IMR-90 (cell line): ENCODE data around the gene C19orf25. TPM values are rescaled to one million over a fixed set of nuclear protein-coding genes. Genes with fewer than 3 reads are reported as not detected.

Experiments
- ATAC-seq: fragments of 200-7000 bp; cut with Tn5 transposase; 2 replicates; pipeline ENCODE4 v1.9.1; 2020; ENCODE audit warnings: low read depth, mild to moderate bottlenecking, moderate library complexity
- BruUV-seq: library from RNA; stranded (reverse); fragments of 400-500 nt; replicated peaks from 2 replicates; lab custom pipeline; 2021; lab: Mats Ljungman, UMichigan
- CTCF ChIA-PET: fragments of 300-600 bp; formaldehyde crosslinking; extraction: SDS; loops from one replicate; lab custom pipeline; 2021; ENCODE audit warnings: antibody characterized with exemption; lab: Yijun Ruan, JAX
- POLR2A ChIA-PET: fragments of 300-600 bp; sonication (Branson Sonifier 250); formaldehyde crosslinking; loops from one replicate; lab custom pipeline; 2022; ENCODE audit warnings: antibody characterized with exemption; ENCODE audit not compliant: unreplicated experiment; lab: Charles Lee
- DNase-seq: peaks from one replicate; pipeline ENCODE4 v3.0.0; 2013
- H2AFZ ChIP-seq: replicated peaks from 2 replicates; pipeline ENCODE3; 2013; ENCODE audit warnings: low read length, mild to moderate bottlenecking; ENCODE audit not compliant: poor library complexity
- H2AK5ac ChIP-seq: 2 replicates; pipeline ENCODE4 v1.6.1; 2013; ENCODE audit warnings: low read depth, low read length, inconsistent platforms
- H2AK9ac ChIP-seq: replicated peaks from 2 replicates; pipeline ENCODE3; 2013; ENCODE audit warnings: mild to moderate bottlenecking, low read depth, low read length, moderate library complexity; ENCODE audit not compliant: poor library complexity
- H2BK120ac ChIP-seq: 2 replicates; pipeline ENCODE4 v1.6.1; 2013; ENCODE audit warnings: low read depth, low read length, inconsistent platforms
- H2BK15ac ChIP-seq: 3 replicates; pipeline ENCODE4 v1.6.1; 2013; ENCODE audit warnings: low read depth, low read length, inconsistent platforms
- H2BK20ac ChIP-seq: 2 replicates; pipeline ENCODE4 v1.6.1; 2013; ENCODE audit warnings: low read depth, mild to moderate bottlenecking, inconsistent platforms, low read length, moderate library complexity
- H2BK5ac ChIP-seq: 2 replicates; pipeline ENCODE4 v1.6.1; 2013; ENCODE audit warnings: mild to moderate bottlenecking, low read depth, low read length, inconsistent platforms; ENCODE audit not compliant: poor library complexity, severe bottlenecking
- H3K14ac ChIP-seq: replicated peaks from 2 replicates; pipeline ENCODE4 v1.6.1; 2013; ENCODE audit warnings: low read depth, low read length, inconsistent platforms
- H3K18ac ChIP-seq: 2 replicates; pipeline ENCODE4 v1.6.1; 2013; ENCODE audit warnings: low read depth, low read length, control low read depth
- H3K23ac ChIP-seq: 2 replicates; pipeline ENCODE4 v1.6.1; 2013; ENCODE audit warnings: low read depth, low read length, inconsistent platforms
- H3K27ac ChIP-seq: 2 replicates; pipeline ENCODE4 v1.5.1; 2013; ENCODE audit warnings: mild to moderate bottlenecking, control low read depth, low read length; ENCODE audit not compliant: insufficient read depth
- H3K27me3 ChIP-seq: 2 replicates; pipeline ENCODE4 v1.6.1; 2013; ENCODE audit warnings: low read length; ENCODE audit not compliant: control insufficient read depth, insufficient read depth
- H3K36me3 ChIP-seq: 2 replicates; pipeline ENCODE4 v1.6.1; 2013; ENCODE audit warnings: low read length, mixed read lengths; ENCODE audit not compliant: control insufficient read depth, insufficient read depth
- H3K4ac ChIP-seq: 2 replicates; pipeline ENCODE4 v1.6.1; 2013; ENCODE audit warnings: low read depth, low read length, inconsistent platforms
- H3K4me1 ChIP-seq: 2 replicates; pipeline ENCODE4 v1.6.1; 2013; ENCODE audit warnings: low read length, mixed read lengths; ENCODE audit not compliant: control insufficient read depth, insufficient read depth
- H3K4me2 ChIP-seq: 2 replicates; pipeline ENCODE4 v1.6.1; 2013; ENCODE audit warnings: low read depth, mild to moderate bottlenecking, control low read depth, low read length, moderate library complexity
- H3K4me3 ChIP-seq: 2 replicates; pipeline ENCODE4 v1.5.1; 2013; ENCODE audit warnings: low read depth, mild to moderate bottlenecking, control low read depth, low read length, moderate library complexity; ENCODE audit not compliant: insufficient read depth
- H3K56ac ChIP-seq: 2 replicates; pipeline ENCODE4 v1.6.1; 2013; ENCODE audit warnings: low read length, inconsistent platforms; ENCODE audit not compliant: insufficient read depth; ENCODE audit errors: extremely low read depth
- H3K79me1 ChIP-seq, 2 experiments: 2 replicates each; pipeline ENCODE4 v1.6.1; 2013; ENCODE audit warnings: low read length in 2 of 2, inconsistent platforms in 1 of 2, low read depth in 1 of 2
- H3K9ac ChIP-seq: 2 replicates; pipeline ENCODE4 v1.6.1; 2013; ENCODE audit warnings: low read depth, low read length, control low read depth
- H3K9me1 ChIP-seq: 2 replicates; pipeline ENCODE4 v1.6.1; 2013; ENCODE audit warnings: low read length, inconsistent platforms; ENCODE audit not compliant: insufficient read depth
- H3K9me3 ChIP-seq: 2 replicates; pipeline ENCODE4 v1.6.1; 2013; ENCODE audit warnings: low read length; ENCODE audit not compliant: control insufficient read depth, insufficient read depth
- H4K20me1 ChIP-seq: 2 replicates; pipeline ENCODE4 v1.6.1; 2013; ENCODE audit warnings: low read length, inconsistent platforms; ENCODE audit not compliant: insufficient read depth
- H4K5ac ChIP-seq: 2 replicates; pipeline ENCODE4 v1.6.1; 2013; ENCODE audit warnings: mild to moderate bottlenecking, low read depth, low read length, control low read depth
- H4K8ac ChIP-seq, 2 experiments: 2 replicates each; pipeline ENCODE4 v1.6.1; 2013; ENCODE audit warnings: low read depth in 2 of 2, low read length in 2 of 2, control low read depth in 1 of 2, inconsistent platforms in 1 of 2
- H4K91ac ChIP-seq: 2 replicates; pipeline ENCODE4 v1.6.1; 2013; ENCODE audit warnings: low read depth, low read length, inconsistent platforms; ENCODE audit not compliant: insufficient read depth
- BHLHE40 ChIP-seq: fragments of 150-350 bp; IDR thresholded peaks from 2 replicates; pipeline ENCODE4 v1.6.1; 2016; ENCODE audit warnings: mild to moderate bottlenecking, low read depth, low read length
- CEBPB ChIP-seq: IDR thresholded peaks from 2 replicates; pipeline ENCODE4 v1.6.1; 2012; ENCODE audit warnings: low read depth, low read length, improper control_type of control experiment
- CHD1 ChIP-seq: IDR thresholded peaks from 2 replicates; pipeline ENCODE4 v1.6.1; 2012; ENCODE audit warnings: low read depth, low read length, improper control_type of control experiment
- FOS ChIP-seq: fragments of 150-350 bp; IDR thresholded peaks from 2 replicates; pipeline ENCODE4 v1.6.1; 2016; ENCODE audit warnings: low read depth, low read length
- MAFK ChIP-seq: IDR thresholded peaks from 2 replicates; pipeline ENCODE4 v1.6.1; 2012; ENCODE audit warnings: low read depth, low read length, improper control_type of control experiment
- MAZ ChIP-seq: IDR thresholded peaks from 2 replicates; pipeline ENCODE4 v1.6.1; 2012; ENCODE audit warnings: low read depth, mild to moderate bottlenecking, low read length, improper control_type of control experiment, moderate library complexity, borderline replicate concordance
- MXI1 ChIP-seq: IDR thresholded peaks from 2 replicates; pipeline ENCODE4 v1.6.1; 2012; ENCODE audit warnings: low read depth, mild to moderate bottlenecking, low read length, moderate library complexity, borderline replicate concordance
- NFE2L2 ChIP-seq: fragments of 150-350 bp; IDR thresholded peaks from 2 replicates; pipeline ENCODE4 v1.6.1; 2016; ENCODE audit warnings: low read depth, mild to moderate bottlenecking, low read length
- POLR2A ChIP-seq: IDR thresholded peaks from 2 replicates; pipeline ENCODE4 v1.6.1; 2012; ENCODE audit warnings: mild to moderate bottlenecking, low read depth, low read length
- RAD21 ChIP-seq: IDR thresholded peaks from 2 replicates; pipeline ENCODE4 v1.6.1; 2012; ENCODE audit warnings: low read length, improper control_type of control experiment
- RCOR1 ChIP-seq: IDR thresholded peaks from 2 replicates; pipeline ENCODE4 v1.6.1; 2012; ENCODE audit warnings: mild to moderate bottlenecking, low read length, improper control_type of control experiment; ENCODE audit not compliant: insufficient replicate concordance
- RFX5 ChIP-seq: IDR thresholded peaks from 2 replicates; pipeline ENCODE4 v1.8.0; 2012; ENCODE audit warnings: low read depth, mild to moderate bottlenecking, low read length, moderate library complexity
- SMC3 ChIP-seq: fragments of 150-350 bp; IDR thresholded peaks from 2 replicates; pipeline ENCODE4 v1.6.1; 2016; ENCODE audit warnings: low read depth, mild to moderate bottlenecking, antibody characterized with exemption, low read length, moderate library complexity
- WGBS, 2 experiments: methylation state at CpG; one replicate each; pipeline versions ENCODE4 v1.1.5 to v1.1.7; 2013; ENCODE audit warnings: missing lambda C conversion rate in 2 of 2; ENCODE audit not compliant: insufficient read length in 1 of 2; ENCODE audit errors: extremely low coverage in 2 of 2; 5-methylcytosine and 5-hydroxymethylcytosine counted together
- dilution Hi-C: fragments of 300-500 bp; cut with HindIII; formaldehyde crosslinking; loops from one replicate; pipeline ENCODE4 v1.14.3; 2018; ENCODE audit warnings: low sequenced_read_pairs; ENCODE audit not compliant: unreplicated experiment
- in situ Hi-C: fragments of 300-500 bp; cut with MboI; formaldehyde crosslinking; loops from 3 replicates; pipeline ENCODE4 v1.14.3; 2019; ENCODE audit warnings: low sequenced_read_pairs, inconsistent platforms, mixed read lengths
- intact Hi-C: fragments of 100-400 bp; cut with micrococcal nuclease; formaldehyde crosslinking; loops from 2 replicates; pipeline ENCODE4 v1.10.0; 2022
- polyA plus RNA-seq, 3 experiments: library from polyadenylated mRNA; depleted of rRNA; stranded (reverse); fragments of >200 nt; gene quantifications; 2 replicates each; pipeline ENCODE4 v1.2.3, GENCODE V29; 2012; ENCODE audit warnings: low replicate concordance in 1 of 3
- total RNA-seq: library from RNA; depleted of rRNA; stranded (reverse); fragments of >200 nt; gene quantifications from 2 replicates; pipeline ENCODE4 v1.2.3, GENCODE V29; 2012
- TF ChIP-seq, protein P1 (sequence below): conservative IDR thresholded peaks from 2 replicates; pipeline ENCODE4 v1.5.1; 2012; ENCODE audit warnings: mild to moderate bottlenecking, low read depth, low read length, improper control_type of control experiment
- TF ChIP-seq, protein P2 (sequence below): fragments of 150-350 bp; IDR thresholded peaks from 2 replicates; pipeline ENCODE4 v1.6.1; 2016; ENCODE audit warnings: low read depth, mild to moderate bottlenecking, low read length, moderate library complexity, borderline replicate concordance
- TF ChIP-seq, protein P3 (sequence below): fragments of 150-350 bp; IDR thresholded peaks from 2 replicates; pipeline ENCODE4 v1.6.1; 2017; ENCODE audit warnings: mild to moderate bottlenecking, antibody characterized with exemption, low read length, low read depth

C19orf25 gene
- total and polyA plus RNA-seq, 2 of the 4 experiments (the other 2 are of a cell fraction): 10.4 to 34.9 TPM

DNA sequence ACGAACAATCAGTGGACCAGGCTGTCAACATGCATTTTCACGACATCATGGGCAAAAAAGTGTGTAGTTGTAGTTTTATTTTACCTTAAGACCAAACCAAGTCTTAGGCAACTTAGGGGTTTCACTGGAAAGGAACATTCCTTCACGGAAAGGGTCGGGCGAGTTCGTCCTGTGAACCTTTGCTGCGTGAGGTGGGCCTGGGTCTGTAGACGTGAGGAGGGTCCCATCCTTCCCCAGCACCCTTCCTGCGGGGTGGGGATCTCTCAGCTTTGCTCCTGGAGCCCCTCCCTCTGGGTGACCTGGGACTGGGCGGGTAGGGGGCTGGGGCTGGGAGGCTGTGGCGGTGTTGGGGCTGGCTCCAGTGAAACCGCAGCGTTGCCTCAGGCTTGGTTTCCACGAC, 53.1 kb downstream of the C19orf25 start:
- Histone ChIP-seq H2BK5ac (no peak overlapping the region), H4K5ac (no peak overlapping the region), H3K79me1 (peaks cover 30 to 76% of the 10 kb centered on the region in 2 experiments), H2BK120ac (no peak overlapping the region), H4K8ac (no peak overlapping the region), H3K23ac (no peak overlapping the region), H3K36me3 (peaks cover 76% of the 10 kb centered on the region), H4K91ac (no peak overlapping the region), H2AFZ (no peak overlapping the region), H2AK5ac (no peak overlapping the region), H3K14ac (no peak overlapping the region), H2BK15ac (no peak overlapping the region), H2BK20ac (no peak overlapping the region), H3K9me1 (0 out of 2 replicates have a peak, but pooled peaks cover 3% of the 10 kb centered on the region), H4K20me1 (peaks cover 58% of the 10 kb centered on the region), H2AK9ac (no peak overlapping the region), H3K27ac (no peak overlapping the region), H3K4me3 (no peak overlapping the region), H3K27me3 (no peaks in the 10 kb centered on the region), H3K4me2 (no peak overlapping the region), H3K4ac (no peak overlapping the region), H3K56ac (no peak overlapping the region), H3K9me3 (no peaks in the 10 kb centered on the region), H3K4me1 (no peaks in the 10 kb centered on the region), H3K9ac (no peak overlapping the region), H3K18ac (no peak overlapping the region)
- DNase-seq (no peak), ATAC-seq (no peak)
- no TSS peak for BruUV-seq
- 90% methylated on average over 3 of the region's 14 CpGs; no CpG with 5 or more reads in 1 of the 2 experiments for WGBS, 2 experiments
- dilution Hi-C loops (no loop called here), intact Hi-C loops (no loop called here), in situ Hi-C loops (no loop called here)
- ChIA-PET POLR2A (no interaction called here), CTCF (no interaction called here)
- TF ChIP-seq NFE2L2 (no peak), CEBPB (no peak), MAFK (no peak), MAZ (no peak), RCOR1 (no peak), SMC3 (no peak), FOS (no peak), BHLHE40 (no peak), POLR2A (no peak), RAD21 (no peak), RFX5 (no peak), CHD1 (no peak), MXI1 (no peak)
- TF ChIP-seq, protein P1, sequence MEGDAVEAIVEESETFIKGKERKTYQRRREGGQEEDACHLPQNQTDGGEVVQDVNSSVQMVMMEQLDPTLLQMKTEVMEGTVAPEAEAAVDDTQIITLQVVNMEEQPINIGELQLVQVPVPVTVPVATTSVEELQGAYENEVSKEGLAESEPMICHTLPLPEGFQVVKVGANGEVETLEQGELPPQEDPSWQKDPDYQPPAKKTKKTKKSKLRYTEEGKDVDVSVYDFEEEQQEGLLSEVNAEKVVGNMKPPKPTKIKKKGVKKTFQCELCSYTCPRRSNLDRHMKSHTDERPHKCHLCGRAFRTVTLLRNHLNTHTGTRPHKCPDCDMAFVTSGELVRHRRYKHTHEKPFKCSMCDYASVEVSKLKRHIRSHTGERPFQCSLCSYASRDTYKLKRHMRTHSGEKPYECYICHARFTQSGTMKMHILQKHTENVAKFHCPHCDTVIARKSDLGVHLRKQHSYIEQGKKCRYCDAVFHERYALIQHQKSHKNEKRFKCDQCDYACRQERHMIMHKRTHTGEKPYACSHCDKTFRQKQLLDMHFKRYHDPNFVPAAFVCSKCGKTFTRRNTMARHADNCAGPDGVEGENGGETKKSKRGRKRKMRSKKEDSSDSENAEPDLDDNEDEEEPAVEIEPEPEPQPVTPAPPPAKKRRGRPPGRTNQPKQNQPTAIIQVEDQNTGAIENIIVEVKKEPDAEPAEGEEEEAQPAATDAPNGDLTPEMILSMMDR: no peak
- TF ChIP-seq, protein P2, sequence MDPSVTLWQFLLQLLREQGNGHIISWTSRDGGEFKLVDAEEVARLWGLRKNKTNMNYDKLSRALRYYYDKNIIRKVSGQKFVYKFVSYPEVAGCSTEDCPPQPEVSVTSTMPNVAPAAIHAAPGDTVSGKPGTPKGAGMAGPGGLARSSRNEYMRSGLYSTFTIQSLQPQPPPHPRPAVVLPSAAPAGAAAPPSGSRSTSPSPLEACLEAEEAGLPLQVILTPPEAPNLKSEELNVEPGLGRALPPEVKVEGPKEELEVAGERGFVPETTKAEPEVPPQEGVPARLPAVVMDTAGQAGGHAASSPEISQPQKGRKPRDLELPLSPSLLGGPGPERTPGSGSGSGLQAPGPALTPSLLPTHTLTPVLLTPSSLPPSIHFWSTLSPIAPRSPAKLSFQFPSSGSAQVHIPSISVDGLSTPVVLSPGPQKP: no peak
- TF ChIP-seq, protein P3, sequence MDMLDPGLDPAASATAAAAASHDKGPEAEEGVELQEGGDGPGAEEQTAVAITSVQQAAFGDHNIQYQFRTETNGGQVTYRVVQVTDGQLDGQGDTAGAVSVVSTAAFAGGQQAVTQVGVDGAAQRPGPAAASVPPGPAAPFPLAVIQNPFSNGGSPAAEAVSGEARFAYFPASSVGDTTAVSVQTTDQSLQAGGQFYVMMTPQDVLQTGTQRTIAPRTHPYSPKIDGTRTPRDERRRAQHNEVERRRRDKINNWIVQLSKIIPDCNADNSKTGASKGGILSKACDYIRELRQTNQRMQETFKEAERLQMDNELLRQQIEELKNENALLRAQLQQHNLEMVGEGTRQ: no peak
